ENCODE measurements around the gene FIGNL1.

GRCh38 chr7:50450590-50451032, 461 bp upstream of the FIGNL1 start:
- TF ChIP-seq TAF1 (IDR thresholded peaks at IDR 0.05; ENCODE audit: low read depth, low read length), result no peak
- no peak for TF ChIP-seq POLR2AphosphoS5 (IDR thresholded peaks at IDR 0.05; ENCODE audit: low read depth, low read length)
- TF ChIP-seq POLR2A (IDR thresholded peaks at IDR 0.05; ENCODE audit: low read depth, low read length), result no peak
- no peak for TF ChIP-seq POU2F2 (IDR thresholded peaks at IDR 0.05; ENCODE audit: low read depth, low read length)
- TF ChIP-seq SPI1 (IDR thresholded peaks at IDR 0.05; ENCODE audit: low read depth, low read length), result peak; percentile 36; the same call in 1 of the 2 replicates
- TF ChIP-seq PAX5 (IDR thresholded peaks at IDR 0.05; ENCODE audit: insufficient read depth, low read length, severe bottlenecking), result no peak
